Esophagus squamous epithelium (tissue), 5 donors: ENCODE data around the gene SLITRK4. TPM values are rescaled to one million over a fixed set of nuclear protein-coding genes. Genes with fewer than 3 reads are reported as not detected.

Experiments
- DNase-seq: peaks from one replicate; lab custom pipeline; 2025; lab: John Stamatoyannopoulos, UW
- H3K27ac ChIP-seq, 4 donors: fragments of 200-600 bp; sonication (generic); one replicate each; pipeline ENCODE4 v1.5.1; 2016 to 2019; ENCODE audit warnings: mild to moderate bottlenecking in 1 of 4
- H3K27me3 ChIP-seq, 4 donors: fragments of 200-600 bp; sonication (generic); 1 replicate in 3 of 4; 2 replicates in 1 of 4; pipeline versions ENCODE4 v1.5.1 to v1.6.0; 2017 to 2021; ENCODE audit warnings: antibody characterized with exemption in 1 of 4
- H3K36me3 ChIP-seq, 3 donors: fragments of 200-600 bp; sonication (generic); one replicate each; pipeline ENCODE4 v1.5.1; 2016 to 2019
- H3K4me1 ChIP-seq, 3 donors: fragments of 200-600 bp; sonication (generic); one replicate each; pipeline ENCODE4 v1.5.1; 2017 to 2019
- H3K4me3 ChIP-seq, 4 donors: fragments of 200-600 bp; sonication (generic); 1 replicate in 3 of 4; 2 replicates in 1 of 4; pipeline ENCODE4 v1.5.1; 2016 to 2019; ENCODE audit warnings: mild to moderate bottlenecking in 2 of 4, moderate library complexity in 1 of 4
- H3K9me3 ChIP-seq, 3 donors: fragments of 200-600 bp; sonication (generic); one replicate each; pipeline ENCODE4 v1.5.1; 2016 to 2019
- POLR2A ChIP-seq, 4 donors: fragments of 450-650 bp; IDR thresholded peaks; one replicate each; pipeline ENCODE4 v1.6.1; 2017; ENCODE audit warnings: antibody characterized with exemption in 4 of 4, mild to moderate bottlenecking in 4 of 4, moderate library complexity in 3 of 4
- WGBS, 2 donors: methylation state at CpG; one replicate each; pipeline ENCODE4 v1.1.5; 2018; 5-methylcytosine and 5-hydroxymethylcytosine counted together
- intact Hi-C: fragments of 100-400 bp; cut with DNase I; formaldehyde crosslinking; loops from one replicate; pipeline ENCODE4 v1.15.0; 2022
- total RNA-seq, 4 donors: library from RNA; depleted of rRNA; stranded (reverse); fragments of >200 nt; gene quantifications; one replicate each; pipeline ENCODE4 v1.1.0, GENCODE V29; 2016
- TF ChIP-seq, protein P1 (sequence below), 6 experiments: fragments of 450-650 bp in 4 of 6; fragments of 200-600 bp in 2 of 6; sonication (generic) in 2 of 6; IDR thresholded peaks; one replicate each; pipeline ENCODE4 v1.5.1; 2016 to 2019; ENCODE audit warnings: antibody characterized with exemption in 6 of 6, mild to moderate bottlenecking in 4 of 6, moderate library complexity in 4 of 6
- donor health status: DM: yes; HTN: yes; CAD: no.

Gene SLITRK4
- total RNA-seq, 4 donors from 2014 or later = 0.40 to 2.8 (median 0.97) TPM

DNA sequence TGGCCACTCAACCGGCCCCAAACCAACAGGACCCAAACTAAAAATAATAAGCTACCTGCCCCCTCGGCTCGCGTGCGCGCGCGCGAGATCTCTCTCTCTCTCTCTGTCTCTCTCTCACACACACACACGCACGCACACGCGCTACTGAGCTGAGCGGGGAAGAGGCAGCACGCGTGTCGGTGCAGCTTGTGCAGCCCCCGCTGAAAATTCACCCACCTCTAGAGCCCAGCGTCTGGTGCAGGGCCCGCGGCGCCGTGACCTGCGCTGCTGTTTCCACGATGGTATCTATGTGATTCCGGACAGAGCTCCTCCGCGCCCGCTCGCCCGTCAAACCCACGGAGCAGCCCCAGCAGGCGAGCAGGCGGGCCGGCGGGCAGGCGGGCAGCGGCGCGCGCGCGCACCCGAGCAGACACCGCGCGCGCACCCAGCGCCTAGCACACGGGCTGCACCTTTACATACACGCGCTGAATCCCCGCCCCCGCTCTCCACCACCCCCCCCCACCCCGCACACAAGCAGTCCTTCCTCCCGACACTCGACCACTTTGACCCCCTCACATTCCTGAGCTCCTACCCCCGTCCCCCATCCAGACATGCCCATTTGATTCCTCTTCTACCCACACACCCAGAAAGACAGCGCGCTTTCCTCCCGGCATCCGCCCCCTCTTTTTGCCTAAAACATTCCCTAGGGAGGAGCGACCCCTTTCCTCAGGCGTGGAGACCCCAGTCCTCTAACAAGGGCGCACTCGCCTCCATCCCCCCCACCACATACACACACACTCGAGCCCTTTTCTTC lies 1.0 kb downstream of the SLITRK4 start:
- H3K4me3 ChIP-seq = peak overlapping the region; percentile 23 to 61 (median 34)
- no peaks in the 10 kb centered on the region for H3K9me3 ChIP-seq
- intact Hi-C loops = no loop called here
- no peak for DNase-seq
- peaks cover 0 to 44% (median 2%) of the 10 kb centered on the region in 4 donors for H3K27me3 ChIP-seq
- no peaks in the 10 kb centered on the region for H3K4me1 ChIP-seq
- no peak overlapping the region for H3K27ac ChIP-seq
- TF ChIP-seq, protein P1, sequence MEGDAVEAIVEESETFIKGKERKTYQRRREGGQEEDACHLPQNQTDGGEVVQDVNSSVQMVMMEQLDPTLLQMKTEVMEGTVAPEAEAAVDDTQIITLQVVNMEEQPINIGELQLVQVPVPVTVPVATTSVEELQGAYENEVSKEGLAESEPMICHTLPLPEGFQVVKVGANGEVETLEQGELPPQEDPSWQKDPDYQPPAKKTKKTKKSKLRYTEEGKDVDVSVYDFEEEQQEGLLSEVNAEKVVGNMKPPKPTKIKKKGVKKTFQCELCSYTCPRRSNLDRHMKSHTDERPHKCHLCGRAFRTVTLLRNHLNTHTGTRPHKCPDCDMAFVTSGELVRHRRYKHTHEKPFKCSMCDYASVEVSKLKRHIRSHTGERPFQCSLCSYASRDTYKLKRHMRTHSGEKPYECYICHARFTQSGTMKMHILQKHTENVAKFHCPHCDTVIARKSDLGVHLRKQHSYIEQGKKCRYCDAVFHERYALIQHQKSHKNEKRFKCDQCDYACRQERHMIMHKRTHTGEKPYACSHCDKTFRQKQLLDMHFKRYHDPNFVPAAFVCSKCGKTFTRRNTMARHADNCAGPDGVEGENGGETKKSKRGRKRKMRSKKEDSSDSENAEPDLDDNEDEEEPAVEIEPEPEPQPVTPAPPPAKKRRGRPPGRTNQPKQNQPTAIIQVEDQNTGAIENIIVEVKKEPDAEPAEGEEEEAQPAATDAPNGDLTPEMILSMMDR (IDR thresholded peaks at IDR 0.05) = no peak
- TF ChIP-seq POLR2A (IDR thresholded peaks at IDR 0.05) = no peak
- 48% methylated on average over 14 of the region's 67 CpGs; no CpG with 5 or more reads in 1 of the 2 donors for WGBS, 2 donors
- no peaks in the 10 kb centered on the region for H3K36me3 ChIP-seq

DNA sequence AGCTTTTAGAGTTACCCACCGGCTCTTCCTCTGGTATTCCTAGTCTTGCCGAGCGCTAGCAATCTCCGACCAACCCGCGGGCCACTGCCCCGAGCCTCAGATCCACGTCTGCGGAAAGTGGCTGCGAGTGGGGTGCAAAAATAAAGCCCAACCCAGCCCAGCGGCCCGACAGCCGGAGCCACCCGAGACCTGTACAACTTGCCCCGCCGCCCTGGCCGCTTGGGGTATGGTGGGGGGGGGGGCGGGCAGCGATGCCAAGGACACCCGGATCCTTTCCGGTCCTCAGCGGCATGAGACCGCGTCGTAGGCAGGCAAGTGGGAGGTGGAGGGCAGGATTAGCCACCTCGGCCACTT lies 1.6 kb downstream of the SLITRK4 start:
- peaks cover 0 to 44% (median 2%) of the 10 kb centered on the region in 4 donors for H3K27me3 ChIP-seq
- no peaks in the 10 kb centered on the region for H3K36me3 ChIP-seq
- no peaks in the 10 kb centered on the region for H3K4me1 ChIP-seq
- H3K27ac ChIP-seq = no peak overlapping the region
- H3K4me3 ChIP-seq = peak overlapping the region; percentile 23 to 61 (median 34)
- no peak for TF ChIP-seq POLR2A (IDR thresholded peaks at IDR 0.05)
- TF ChIP-seq, protein P1 (IDR thresholded peaks at IDR 0.05) = no peak
- no peaks in the 10 kb centered on the region for H3K9me3 ChIP-seq
- WGBS, 2 donors = no CpG with 5 or more reads among the region's 26 CpGs
- DNase-seq = no peak
- intact Hi-C loops = no loop called here

DNA sequence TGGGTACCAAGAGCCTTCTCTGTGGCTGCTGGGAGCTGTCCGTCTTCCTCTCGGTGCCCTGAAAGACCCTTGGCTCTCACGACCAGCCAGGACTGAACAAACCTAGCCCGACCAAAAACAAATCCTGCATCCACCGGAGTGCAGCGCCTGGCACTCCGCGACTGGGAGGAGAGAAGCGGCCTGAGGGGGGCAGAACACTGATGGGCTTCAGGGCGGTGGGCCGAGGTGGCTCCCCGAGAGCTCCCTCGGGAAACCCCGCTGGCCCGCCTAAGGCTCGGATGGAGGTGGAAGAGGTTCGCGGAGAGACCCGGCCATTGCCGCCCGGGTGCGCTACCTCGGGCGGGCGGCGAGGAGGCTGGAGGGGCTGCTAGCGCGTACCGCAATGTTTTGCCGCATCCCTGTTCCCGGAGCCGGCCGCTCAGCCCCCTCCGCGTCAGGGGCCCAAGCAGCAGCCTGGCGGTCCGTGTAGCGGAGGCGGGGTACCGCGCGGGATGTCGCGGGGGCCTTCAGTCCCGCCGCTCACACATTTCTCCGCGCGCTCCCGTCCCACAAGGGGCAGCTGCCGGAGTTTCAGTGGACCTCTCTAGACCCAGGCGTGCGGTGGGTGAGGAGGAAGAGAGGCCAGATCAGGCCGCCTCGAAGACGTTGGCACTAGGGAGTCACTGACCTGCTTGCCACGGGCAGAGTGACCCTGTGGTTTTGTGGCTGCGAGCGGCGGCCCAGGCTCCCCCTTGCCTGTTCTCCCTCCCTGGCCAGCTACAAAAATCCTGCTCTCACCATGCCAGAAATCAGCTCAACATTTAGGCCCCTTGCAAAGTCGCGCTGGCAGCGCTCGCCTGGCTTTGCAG lies 2.2 kb downstream of the SLITRK4 start:
- H3K27ac ChIP-seq = no peak overlapping the region
- TF ChIP-seq POLR2A (IDR thresholded peaks at IDR 0.05) = no peak
- TF ChIP-seq, protein P1 (IDR thresholded peaks at IDR 0.05) = no peak
- DNase-seq = no peak
- H3K9me3 ChIP-seq = no peaks in the 10 kb centered on the region
- peaks cover 0 to 44% (median 2%) of the 10 kb centered on the region in 4 donors for H3K27me3 ChIP-seq
- peak overlapping the region; percentile 23 to 61 (median 34) for H3K4me3 ChIP-seq
- WGBS, 2 donors = 6 to 42% methylated on average over 3 to 29 of the region's 64 CpGs
- intact Hi-C loops = no loop called here
- no peaks in the 10 kb centered on the region for H3K36me3 ChIP-seq
- H3K4me1 ChIP-seq = no peaks in the 10 kb centered on the region

DNA sequence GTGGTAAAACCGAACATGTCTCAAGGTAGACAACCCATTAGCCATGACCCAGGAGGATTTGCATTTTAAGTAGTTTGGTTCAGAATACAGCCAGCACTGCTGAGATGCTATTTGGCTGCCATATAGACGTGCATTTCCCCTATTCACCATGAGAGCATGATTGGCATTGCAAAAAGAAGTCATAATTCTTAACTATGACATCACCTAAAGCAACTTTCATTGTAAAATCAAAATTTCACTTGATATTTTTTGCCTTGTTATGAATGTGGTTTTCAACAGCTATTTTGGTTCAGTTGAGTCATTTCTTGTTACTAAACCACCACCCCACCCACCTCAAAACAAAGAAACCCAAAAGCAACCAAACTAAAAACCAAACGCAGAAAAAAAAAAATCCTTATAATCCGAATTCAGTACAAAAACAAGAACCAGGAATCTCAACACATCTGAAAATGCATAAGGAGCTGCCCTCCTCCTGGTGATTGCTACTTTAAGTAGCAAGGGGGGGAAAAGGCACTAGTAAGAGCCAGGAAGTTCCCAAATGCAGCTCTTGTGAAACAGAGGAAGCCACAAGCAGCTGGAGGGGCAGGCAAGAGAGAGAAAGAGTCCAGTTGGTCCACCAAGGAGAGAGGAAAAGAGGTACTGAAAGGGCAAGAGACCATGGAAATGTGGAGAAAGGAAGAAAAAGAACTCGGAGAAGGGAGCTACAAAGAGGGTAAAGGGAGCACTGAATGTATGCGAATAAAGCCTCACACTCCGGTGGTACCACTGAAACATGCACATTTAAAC lies 3.1 kb downstream of the SLITRK4 start:
- 13 to 34% methylated on average over 6 to 7 of the region's 7 CpGs for WGBS, 2 donors
- no peak for TF ChIP-seq POLR2A (IDR thresholded peaks at IDR 0.05)
- TF ChIP-seq, protein P1 (IDR thresholded peaks at IDR 0.05) = no peak
- Histone ChIP-seq H3K4me1 (no peaks in the 10 kb centered on the region), H3K36me3 (no peaks in the 10 kb centered on the region), H3K27me3 (peaks cover 0 to 44% (median 2%) of the 10 kb centered on the region in 4 donors), H3K9me3 (no peaks in the 10 kb centered on the region), H3K4me3 (peak overlapping the region in 1 of 4 donors; percentile 38), H3K27ac (no peak overlapping the region)
- intact Hi-C loops = no loop called here
- DNase-seq = no peak
